ENCODE results near the gene VSTM5. TPM values are rescaled to one million over a fixed set of nuclear protein-coding genes. Genes with fewer than 3 reads are reported as not detected.

The VSTM5 gene
- total and polyA plus RNA-seq, 2 donors (not counting 3 experiments of a cell fraction or from before 2014, with no cell fraction given) = 0.03 TPM; not detected in 1

DNA sequence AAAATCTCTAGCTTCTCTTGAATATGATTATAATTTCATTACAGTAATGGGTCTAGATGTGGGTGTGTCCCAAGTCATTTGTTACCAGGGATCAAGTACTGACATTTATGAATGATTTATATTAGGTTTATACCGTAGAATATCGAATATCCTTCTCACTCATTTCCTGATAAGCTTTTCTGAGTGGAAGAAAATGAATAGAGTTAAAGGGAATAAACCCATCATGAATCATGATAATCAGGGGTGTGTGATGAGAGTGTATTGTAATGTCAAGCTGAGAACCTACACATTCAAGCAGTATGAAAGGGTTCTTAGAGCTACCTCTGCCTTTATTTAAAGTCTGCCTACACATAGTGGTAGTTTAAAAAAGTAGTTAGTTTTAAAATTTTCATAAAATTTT is 49.1 kb downstream of the VSTM5 start:
- CTCF ChIA-PET = interaction anchor here (0.9 kb wide), 1 partner anchor 9 kb away, joined by 3 read pairs; no protein-coding TSS in a partner anchor
- dilution Hi-C loops (cut with MboI; ENCODE audit: extremely low pct_ligation_motif_present, low sequenced_read_pairs) = no loop called here
- peaks cover 20 to 23% of the 10 kb centered on the region in 2 experiments for H3K36me3 ChIP-seq (ENCODE audit: control insufficient read depth in 2 of 2, extremely low read depth in 1 of 2, insufficient read depth in 2 of 2, low read length in 2 of 2)

More for the DNA sequence above, 49.1 kb downstream of the VSTM5 start:
- H3K9ac ChIP-seq (replicated peaks; ENCODE audit: extremely low read depth, insufficient read depth, low read length) = no peak overlapping the region
- H3K27me3 ChIP-seq (ENCODE audit: control insufficient read depth in 2 of 2, insufficient read depth in 2 of 2, low read length in 2 of 2) = no peaks in the 10 kb centered on the region
- BruUV-seq (replicated peaks) = no TSS peak
- intact Hi-C loops (cut with micrococcal nuclease) = no loop called here
- peaks cover 4% of the 10 kb centered on the region for H4K20me1 ChIP-seq (replicated peaks; ENCODE audit: control insufficient read depth, extremely low read depth, insufficient read depth, low read length)
- H3K9me3 ChIP-seq (replicated peaks; ENCODE audit: control insufficient read depth, insufficient read depth, low read length) = no peaks in the 10 kb centered on the region
- H3K9me1 ChIP-seq (replicated peaks; ENCODE audit: control insufficient read depth, extremely low read depth, insufficient read depth, low read length) = no peaks in the 10 kb centered on the region
- DNase-seq (ENCODE audit: low read depth, low spot score) (no peak), FAIRE-seq (no peak)
- peaks cover 7% of the 10 kb centered on the region for H3K79me2 ChIP-seq (ENCODE audit: control insufficient read depth, insufficient read depth, low read length)
- POLR2A ChIA-PET = interaction anchor here (1.2 kb wide), 1 partner anchor 17 kb away, joined by 6 read pairs; the partner anchor contains the start of gene MED17
- H2AFZ ChIP-seq (ENCODE audit: low read depth, low read length) = no peak overlapping the region
- H3K4me1 ChIP-seq (ENCODE audit: control insufficient read depth, extremely low read depth, insufficient read depth, low read length) = no peaks in the 10 kb centered on the region
- no peak overlapping the region for H3K4me2 ChIP-seq (ENCODE audit: insufficient read depth, low read length)
- no peak for TF ChIP-seq POLR2AphosphoS5 (IDR thresholded peaks at IDR 0.05; ENCODE audit: insufficient read depth, low read depth, low read length)
- no peak for TF ChIP-seq MYC (IDR thresholded peaks at IDR 0.05; ENCODE audit: low read depth, low read length)
- no peak for TF ChIP-seq FOS (IDR thresholded peaks at IDR 0.05; ENCODE audit: borderline replicate concordance, insufficient read depth, low read length)
- TF ChIP-seq POLR2A (IDR thresholded peaks at IDR 0.05; ENCODE audit: low read depth, low read length) = no peak
- no peak for TF ChIP-seq EZH2 (IDR thresholded peaks at IDR 0.05; ENCODE audit: borderline replicate concordance, low read depth, low read length, severe bottlenecking)
- TF ChIP-seq GATA2 (IDR thresholded peaks at IDR 0.05; ENCODE audit: insufficient read depth, insufficient read length, low read depth, low read length) = no peak
- TF ChIP-seq, protein P1, sequence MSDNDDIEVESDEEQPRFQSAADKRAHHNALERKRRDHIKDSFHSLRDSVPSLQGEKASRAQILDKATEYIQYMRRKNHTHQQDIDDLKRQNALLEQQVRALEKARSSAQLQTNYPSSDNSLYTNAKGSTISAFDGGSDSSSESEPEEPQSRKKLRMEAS (IDR thresholded peaks at IDR 0.05; ENCODE audit: insufficient read depth, insufficient read length) = no peak
- TF ChIP-seq, protein P2, sequence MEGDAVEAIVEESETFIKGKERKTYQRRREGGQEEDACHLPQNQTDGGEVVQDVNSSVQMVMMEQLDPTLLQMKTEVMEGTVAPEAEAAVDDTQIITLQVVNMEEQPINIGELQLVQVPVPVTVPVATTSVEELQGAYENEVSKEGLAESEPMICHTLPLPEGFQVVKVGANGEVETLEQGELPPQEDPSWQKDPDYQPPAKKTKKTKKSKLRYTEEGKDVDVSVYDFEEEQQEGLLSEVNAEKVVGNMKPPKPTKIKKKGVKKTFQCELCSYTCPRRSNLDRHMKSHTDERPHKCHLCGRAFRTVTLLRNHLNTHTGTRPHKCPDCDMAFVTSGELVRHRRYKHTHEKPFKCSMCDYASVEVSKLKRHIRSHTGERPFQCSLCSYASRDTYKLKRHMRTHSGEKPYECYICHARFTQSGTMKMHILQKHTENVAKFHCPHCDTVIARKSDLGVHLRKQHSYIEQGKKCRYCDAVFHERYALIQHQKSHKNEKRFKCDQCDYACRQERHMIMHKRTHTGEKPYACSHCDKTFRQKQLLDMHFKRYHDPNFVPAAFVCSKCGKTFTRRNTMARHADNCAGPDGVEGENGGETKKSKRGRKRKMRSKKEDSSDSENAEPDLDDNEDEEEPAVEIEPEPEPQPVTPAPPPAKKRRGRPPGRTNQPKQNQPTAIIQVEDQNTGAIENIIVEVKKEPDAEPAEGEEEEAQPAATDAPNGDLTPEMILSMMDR (IDR thresholded peaks at IDR 0.05; ENCODE audit: extremely low read depth in 1 of 2, insufficient read depth in 1 of 2, low read depth in 1 of 2, low read length in 2 of 2) = no peak
- no peak for TF ChIP-seq JUN (IDR thresholded peaks at IDR 0.05; ENCODE audit: borderline replicate concordance, insufficient read depth, insufficient read length, low read depth)
- no peak overlapping the region for H3K4me3 ChIP-seq (replicated peaks in 1 of 3; ENCODE audit: insufficient read depth in 1 of 3, low read depth in 1 of 3, low read length in 3 of 3)
- no peak overlapping the region for H3K27ac ChIP-seq (ENCODE audit: insufficient read depth, low read depth, low read length)

Measured in endothelial cell of umbilical vein (primary cell).